K562 (cell line): ENCODE results near the gene ZNF584.

Experiments
- BCL6 ChIP-seq: fragments of 250-450 bp; sonication (Bioruptor Pico); IDR thresholded peaks from 2 replicates; pipeline ENCODE4 v1.4.0; 2020
- E2F5 ChIP-seq: sonication (generic); formaldehyde crosslinking; IDR thresholded peaks from 2 replicates; pipeline ENCODE4 v1.8.0; 2022; ENCODE audit warnings: mild to moderate bottlenecking, missing genetic modification reagents
- ESRRB ChIP-seq: fragments of 250-450 bp; sonication (Bioruptor Pico); IDR thresholded peaks from 2 replicates; pipeline ENCODE4 v1.5.0; 2020; ENCODE audit warnings: mild to moderate bottlenecking, moderate library complexity, borderline replicate concordance
- GABPA ChIP-seq: fragments of 200-800 bp; sonication (Bioruptor generic); conservative IDR thresholded peaks from 2 replicates; pipeline ENCODE4 v1.6.1; 2016; ENCODE audit warnings: low read depth, missing genetic modification characterization, missing compliant biosample characterization
- POU5F1 ChIP-seq: fragments of 150-350 bp; IDR thresholded peaks from 2 replicates; pipeline ENCODE4 v1.6.1; 2014; ENCODE audit warnings: borderline replicate concordance, low read length, low read depth, mild to moderate bottlenecking; ENCODE audit not compliant: partially characterized antibody
- SRSF1 ChIP-seq: fragments of 200-400 bp; formaldehyde crosslinking; IDR thresholded peaks from 2 replicates; pipeline ENCODE4 v1.6.1; 2017; ENCODE audit warnings: mild to moderate bottlenecking, low read depth, low read length, moderate library complexity
- ZC3H8 ChIP-seq: fragments of 450-650 bp; IDR thresholded peaks from 2 replicates; pipeline ENCODE4 v1.6.1; 2017
- ZNF140 ChIP-seq: fragments of 250-450 bp; sonication (Bioruptor Pico); IDR thresholded peaks from 2 replicates; pipeline ENCODE4 v1.8.0; 2021; ENCODE audit warnings: moderate library complexity, mild to moderate bottlenecking, inconsistent platforms
- ZNF143 ChIP-seq: sonication (generic); formaldehyde crosslinking; IDR thresholded peaks from 2 replicates; pipeline ENCODE4 v1.9.0; 2022; ENCODE audit warnings: mild to moderate bottlenecking, missing genetic modification reagents
- TF ChIP-seq, protein P1 (sequence below), 3 experiments: IDR thresholded peaks in 2 of 3; conservative IDR thresholded peaks in 1 of 3; 2 replicates each; pipeline ENCODE4 v1.5.1; 2011 to 2012; ENCODE audit warnings: low read length in 3 of 3, mild to moderate bottlenecking in 3 of 3, control low read depth in 2 of 3, improper control_type of control experiment in 1 of 3, inconsistent platforms in 1 of 3, low read depth in 1 of 3, mixed read lengths in 1 of 3, moderate library complexity in 1 of 3; ENCODE audit not compliant: insufficient read depth in 2 of 3
- TF ChIP-seq, protein P2 (sequence below): sonication (generic); formaldehyde crosslinking; IDR thresholded peaks from 2 replicates; pipeline ENCODE4 v1.9.0; 2022; ENCODE audit warnings: mild to moderate bottlenecking, missing genetic modification reagents
- TF ChIP-seq, protein P3 (sequence below): fragments of 450-650 bp; IDR thresholded peaks from 2 replicates; pipeline ENCODE4 v1.6.1; 2016; ENCODE audit warnings: low read depth, mild to moderate bottlenecking, moderate library complexity
- TF ChIP-seq, protein P4 (sequence below): fragments of 450-650 bp; IDR thresholded peaks from 2 replicates; pipeline ENCODE4 v1.7.1; 2018; ENCODE audit warnings: mild to moderate bottlenecking, low read depth; ENCODE audit not compliant: partially characterized antibody

- TF ChIP-seq, protein P1, sequence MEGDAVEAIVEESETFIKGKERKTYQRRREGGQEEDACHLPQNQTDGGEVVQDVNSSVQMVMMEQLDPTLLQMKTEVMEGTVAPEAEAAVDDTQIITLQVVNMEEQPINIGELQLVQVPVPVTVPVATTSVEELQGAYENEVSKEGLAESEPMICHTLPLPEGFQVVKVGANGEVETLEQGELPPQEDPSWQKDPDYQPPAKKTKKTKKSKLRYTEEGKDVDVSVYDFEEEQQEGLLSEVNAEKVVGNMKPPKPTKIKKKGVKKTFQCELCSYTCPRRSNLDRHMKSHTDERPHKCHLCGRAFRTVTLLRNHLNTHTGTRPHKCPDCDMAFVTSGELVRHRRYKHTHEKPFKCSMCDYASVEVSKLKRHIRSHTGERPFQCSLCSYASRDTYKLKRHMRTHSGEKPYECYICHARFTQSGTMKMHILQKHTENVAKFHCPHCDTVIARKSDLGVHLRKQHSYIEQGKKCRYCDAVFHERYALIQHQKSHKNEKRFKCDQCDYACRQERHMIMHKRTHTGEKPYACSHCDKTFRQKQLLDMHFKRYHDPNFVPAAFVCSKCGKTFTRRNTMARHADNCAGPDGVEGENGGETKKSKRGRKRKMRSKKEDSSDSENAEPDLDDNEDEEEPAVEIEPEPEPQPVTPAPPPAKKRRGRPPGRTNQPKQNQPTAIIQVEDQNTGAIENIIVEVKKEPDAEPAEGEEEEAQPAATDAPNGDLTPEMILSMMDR (IDR thresholded peaks at IDR 0.05 in 2 of 3, conservative IDR thresholded peaks at IDR 0.05 in 1 of 3; ENCODE audit: insufficient read depth in 2 of 3, low read depth in 1 of 3, low read length in 3 of 3), result no peak
- TF ChIP-seq, protein P2, sequence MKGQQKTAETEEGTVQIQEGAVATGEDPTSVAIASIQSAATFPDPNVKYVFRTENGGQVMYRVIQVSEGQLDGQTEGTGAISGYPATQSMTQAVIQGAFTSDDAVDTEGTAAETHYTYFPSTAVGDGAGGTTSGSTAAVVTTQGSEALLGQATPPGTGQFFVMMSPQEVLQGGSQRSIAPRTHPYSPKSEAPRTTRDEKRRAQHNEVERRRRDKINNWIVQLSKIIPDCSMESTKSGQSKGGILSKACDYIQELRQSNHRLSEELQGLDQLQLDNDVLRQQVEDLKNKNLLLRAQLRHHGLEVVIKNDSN (CRISPR knock-in tag), result no peak
- TF ChIP-seq POU5F1 (no peak), ZNF140 (CRISPR knock-in tag) (no peak), ZNF143 (CRISPR knock-in tag) (no peak), GABPA (no peak), E2F5 (CRISPR knock-in tag) (no peak), BCL6 (CRISPR knock-in tag) (no peak), ZC3H8 (no peak), SRSF1 (no peak), ESRRB (no peak)
- TF ChIP-seq, protein P3, sequence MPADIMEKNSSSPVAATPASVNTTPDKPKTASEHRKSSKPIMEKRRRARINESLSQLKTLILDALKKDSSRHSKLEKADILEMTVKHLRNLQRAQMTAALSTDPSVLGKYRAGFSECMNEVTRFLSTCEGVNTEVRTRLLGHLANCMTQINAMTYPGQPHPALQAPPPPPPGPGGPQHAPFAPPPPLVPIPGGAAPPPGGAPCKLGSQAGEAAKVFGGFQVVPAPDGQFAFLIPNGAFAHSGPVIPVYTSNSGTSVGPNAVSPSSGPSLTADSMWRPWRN, result no peak
- TF ChIP-seq, protein P4, sequence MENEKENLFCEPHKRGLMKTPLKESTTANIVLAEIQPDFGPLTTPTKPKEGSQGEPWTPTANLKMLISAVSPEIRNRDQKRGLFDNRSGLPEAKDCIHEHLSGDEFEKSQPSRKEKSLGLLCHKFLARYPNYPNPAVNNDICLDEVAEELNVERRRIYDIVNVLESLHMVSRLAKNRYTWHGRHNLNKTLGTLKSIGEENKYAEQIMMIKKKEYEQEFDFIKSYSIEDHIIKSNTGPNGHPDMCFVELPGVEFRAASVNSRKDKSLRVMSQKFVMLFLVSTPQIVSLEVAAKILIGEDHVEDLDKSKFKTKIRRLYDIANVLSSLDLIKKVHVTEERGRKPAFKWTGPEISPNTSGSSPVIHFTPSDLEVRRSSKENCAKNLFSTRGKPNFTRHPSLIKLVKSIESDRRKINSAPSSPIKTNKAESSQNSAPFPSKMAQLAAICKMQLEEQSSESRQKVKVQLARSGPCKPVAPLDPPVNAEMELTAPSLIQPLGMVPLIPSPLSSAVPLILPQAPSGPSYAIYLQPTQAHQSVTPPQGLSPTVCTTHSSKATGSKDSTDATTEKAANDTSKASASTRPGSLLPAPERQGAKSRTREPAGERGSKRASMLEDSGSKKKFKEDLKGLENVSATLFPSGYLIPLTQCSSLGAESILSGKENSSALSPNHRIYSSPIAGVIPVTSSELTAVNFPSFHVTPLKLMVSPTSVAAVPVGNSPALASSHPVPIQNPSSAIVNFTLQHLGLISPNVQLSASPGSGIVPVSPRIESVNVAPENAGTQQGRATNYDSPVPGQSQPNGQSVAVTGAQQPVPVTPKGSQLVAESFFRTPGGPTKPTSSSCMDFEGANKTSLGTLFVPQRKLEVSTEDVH, result no peak
Observed at GRCh38 chr19:58460039-58460438, 51.6 kb downstream of the ZNF584 start.
